Cortex of kidney (tissue), 1 donor: Measurements from ENCODE around the gene TMEM209.
"Not testable (repeated sequence)": the region's sequence is repeated elsewhere in the genome, so short reads cannot be mapped to it uniquely, and the experiment has no call there.

ENCODE experiments used
- DNase-seq: peaks from one replicate; lab custom pipeline; 2025; lab: John Stamatoyannopoulos, UW

Gene TMEM209

DNA sequence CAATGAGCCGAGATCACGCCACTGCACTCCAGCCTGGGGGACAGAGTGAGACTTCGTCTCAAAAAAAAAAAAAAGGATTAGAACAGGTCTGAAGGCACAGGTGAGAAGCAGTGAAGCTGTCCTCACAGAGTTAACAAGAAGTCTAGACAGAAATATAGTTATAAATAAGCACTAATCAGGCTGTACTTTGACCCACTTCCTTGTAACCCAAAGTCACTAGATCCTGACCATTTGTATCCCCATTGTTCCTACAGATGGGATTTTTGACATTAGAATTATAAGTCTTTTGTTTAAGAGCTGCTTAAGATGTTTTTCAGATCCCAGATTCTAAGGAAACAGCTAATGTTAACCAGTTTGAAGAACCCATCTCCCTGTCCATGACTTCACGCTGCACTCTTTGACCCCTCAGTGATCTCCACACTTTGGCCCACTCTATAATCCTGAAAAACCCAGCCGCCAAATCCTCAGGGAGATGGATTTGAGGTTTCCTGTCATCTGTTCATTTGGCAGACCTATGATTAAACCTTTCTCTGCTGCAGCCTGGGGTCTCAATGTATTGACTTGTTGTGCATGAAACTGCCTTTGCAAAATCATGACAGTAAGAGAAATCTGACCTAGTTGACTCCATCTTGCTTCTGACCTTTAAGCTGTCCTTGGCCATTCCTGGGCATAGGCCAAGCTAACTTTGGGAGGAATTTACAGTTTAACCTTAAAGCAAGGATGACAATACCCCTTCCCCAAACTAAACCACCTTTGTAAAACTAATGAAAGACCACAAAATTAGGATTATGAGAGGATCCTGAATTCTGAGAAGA is 13.8 kb upstream of the TMEM209 start:
- no peak for DNase-seq

DNA sequence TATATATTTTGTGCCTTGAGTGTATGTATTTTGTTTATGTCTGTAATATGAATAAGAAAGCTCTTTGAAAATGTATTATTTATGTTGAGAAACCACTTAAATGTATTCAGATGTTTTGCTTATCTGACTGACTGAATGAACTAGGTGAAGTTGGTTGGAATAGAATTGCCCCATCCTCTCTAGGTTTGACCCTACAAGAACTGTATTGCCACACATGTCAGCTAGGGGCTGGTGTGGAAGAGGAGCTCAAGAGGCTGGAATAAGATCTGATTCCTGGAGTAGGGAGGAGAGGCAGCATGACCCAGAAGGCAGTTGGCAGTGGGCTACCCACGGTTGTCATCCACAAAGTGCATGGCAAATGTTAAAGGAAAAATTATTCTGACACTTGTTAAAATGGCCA is 11.5 kb upstream of the TMEM209 start:
- DNase-seq: no peak

DNA sequence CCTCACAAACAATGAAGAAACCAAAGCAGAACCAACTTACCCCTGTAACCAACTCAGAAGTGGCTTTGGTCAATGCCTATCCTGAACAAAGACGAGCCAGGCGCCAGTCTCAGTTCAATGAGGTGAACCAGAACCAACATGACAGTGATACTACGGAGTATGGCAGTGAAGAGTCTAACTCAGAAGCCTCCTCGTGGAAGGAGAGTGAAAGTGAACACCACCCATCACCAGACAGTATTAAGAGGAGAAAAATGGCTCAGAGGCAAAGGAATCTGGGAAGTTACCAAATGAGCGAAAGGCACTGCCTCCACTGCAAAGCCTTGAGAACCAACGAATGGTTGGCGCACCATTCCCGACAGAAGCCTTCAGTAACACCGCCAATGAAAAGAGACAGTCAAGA is 10.8 kb upstream of the TMEM209 start:
- DNase-seq: no peak

DNA sequence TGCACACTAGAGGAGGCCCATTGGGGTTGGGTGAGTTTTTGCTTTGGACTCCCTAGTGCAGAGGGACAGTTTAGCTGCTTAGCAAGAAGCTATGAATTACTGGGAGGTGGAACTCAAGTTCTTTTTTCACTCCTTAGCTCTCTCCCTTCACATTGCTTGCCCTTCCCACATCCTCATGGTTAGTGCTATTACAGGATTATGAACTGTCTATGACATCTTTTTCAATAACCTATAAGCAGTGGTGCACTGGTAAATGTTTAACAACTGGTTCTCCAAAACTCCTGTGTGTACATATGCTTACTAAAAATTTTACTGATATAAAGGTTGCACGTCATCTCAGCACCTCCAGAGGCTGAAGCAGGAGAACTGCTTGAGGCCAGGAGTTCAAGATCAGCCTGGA is 8.6 kb upstream of the TMEM209 start:
- DNase-seq: no peak

DNA sequence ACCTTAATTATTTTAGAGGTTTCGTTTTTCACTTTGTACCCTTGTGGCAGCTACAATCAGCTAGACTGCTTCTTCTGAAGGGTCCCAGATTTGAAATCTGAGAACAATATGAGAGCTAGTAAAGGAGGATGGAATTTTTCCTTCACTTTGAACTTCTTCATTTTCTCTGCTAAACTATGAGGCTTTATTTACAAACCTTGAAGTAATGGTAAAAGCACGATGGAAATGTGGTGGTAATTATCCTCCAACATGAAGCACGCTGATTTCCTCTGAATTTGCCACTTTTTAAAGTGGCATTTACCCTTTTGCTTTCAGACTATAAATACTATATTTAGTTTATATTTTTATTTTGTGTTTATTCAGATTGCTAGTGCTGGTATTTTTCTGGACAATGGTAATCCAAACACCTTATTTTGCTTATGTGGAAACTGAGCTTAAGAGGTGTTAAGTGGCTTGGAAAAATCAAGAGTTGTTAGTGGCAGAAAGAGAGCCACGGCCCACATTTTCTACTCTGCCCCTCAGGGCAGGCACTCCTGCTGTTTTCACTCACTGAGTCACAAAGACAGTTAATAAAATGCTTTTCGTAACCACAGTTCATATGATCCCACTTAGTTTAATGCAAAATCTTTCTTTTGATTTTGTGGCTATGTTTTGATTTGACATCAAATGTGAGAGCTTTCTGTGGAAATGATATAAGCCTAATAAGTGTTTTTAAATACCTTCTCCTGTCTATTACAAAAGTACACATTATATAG is 5.2 kb upstream of the TMEM209 start:
- no peak for DNase-seq

DNA sequence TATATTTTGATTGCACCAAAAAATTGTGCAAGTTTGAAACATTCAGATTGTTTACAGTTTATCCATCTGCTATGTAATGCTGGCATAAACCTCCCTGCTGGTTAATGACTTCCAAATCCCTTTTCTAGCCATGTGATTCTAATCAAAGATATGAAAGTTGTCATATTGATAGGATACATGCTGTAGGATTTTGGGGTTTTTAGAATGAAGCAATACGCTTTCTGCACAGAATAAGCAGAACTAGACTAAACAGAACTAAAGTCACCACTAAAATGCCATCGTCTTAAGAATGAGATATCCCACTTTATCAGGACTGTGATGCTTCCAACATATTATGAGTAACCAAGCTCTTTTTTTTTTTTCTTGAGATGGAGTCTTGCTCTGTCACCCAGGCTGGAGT is 3.3 kb upstream of the TMEM209 start:
- DNase-seq: no peak

DNA sequence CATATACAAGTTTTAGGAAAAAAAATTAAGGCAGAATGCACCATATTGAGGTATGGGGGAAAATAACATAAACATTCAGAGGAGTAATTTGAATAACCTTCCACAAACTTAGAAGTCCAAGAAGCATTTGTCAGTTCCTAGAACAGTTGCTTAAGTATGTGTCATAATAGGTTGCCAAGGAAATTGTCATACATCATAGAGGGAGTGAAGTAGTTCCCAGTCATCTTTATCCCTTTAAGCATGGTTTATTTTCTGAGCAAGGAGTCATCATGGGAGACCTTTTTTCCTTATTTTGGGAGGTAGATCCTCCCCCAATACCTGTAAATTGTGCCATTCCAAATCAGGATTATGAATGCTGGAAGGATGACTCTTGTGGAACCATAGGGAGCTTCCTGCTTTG is 2.4 kb upstream of the TMEM209 start, which contains the start of gene SSMEM1:
Gene SSMEM1 (plus strand): TSS at position 219 of the 400 bp plus-strand sequence. CDS start 51 bp downstream, at position 270.
- no peak for DNase-seq

DNA sequence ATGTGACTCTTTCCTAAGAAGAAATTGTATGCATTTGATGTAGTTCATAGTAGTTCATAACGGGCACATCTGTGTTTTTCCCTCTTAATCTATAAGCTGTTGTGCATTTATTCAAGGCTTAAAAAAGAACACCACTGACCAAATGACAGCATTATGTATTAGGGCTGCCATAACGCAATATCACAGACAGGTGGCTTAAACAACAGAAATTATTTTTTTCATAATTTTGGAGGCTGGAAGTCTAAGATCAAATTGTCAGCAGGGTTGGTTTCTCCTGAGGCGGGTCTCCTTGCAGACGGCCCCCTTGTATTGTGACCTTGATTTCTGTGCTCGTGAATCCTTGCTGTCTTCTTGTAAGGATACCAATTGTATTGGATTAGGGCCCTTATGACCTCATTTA is 1.8 kb upstream of the TMEM209 start:
- no peak for DNase-seq

DNA sequence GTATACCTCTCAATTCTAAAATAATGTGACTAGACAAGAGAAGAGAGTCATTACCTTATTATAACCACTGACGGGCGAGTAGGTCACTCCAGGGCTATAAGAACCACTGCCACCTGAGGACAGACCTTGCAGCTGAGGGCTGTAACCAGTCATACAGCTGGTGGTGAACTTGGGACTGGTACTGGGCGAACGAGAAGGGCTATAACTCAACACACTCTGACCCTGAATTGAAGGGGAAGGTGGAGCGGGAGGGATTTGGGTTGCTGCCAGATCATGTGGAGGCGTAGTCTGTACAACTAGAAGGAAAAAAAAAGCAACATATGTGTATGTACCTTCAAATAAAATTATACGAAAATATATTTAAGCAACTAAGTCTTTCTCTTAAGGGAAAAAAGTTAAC is 3.4 kb downstream of the TMEM209 start:
- DNase-seq: no peak

DNA sequence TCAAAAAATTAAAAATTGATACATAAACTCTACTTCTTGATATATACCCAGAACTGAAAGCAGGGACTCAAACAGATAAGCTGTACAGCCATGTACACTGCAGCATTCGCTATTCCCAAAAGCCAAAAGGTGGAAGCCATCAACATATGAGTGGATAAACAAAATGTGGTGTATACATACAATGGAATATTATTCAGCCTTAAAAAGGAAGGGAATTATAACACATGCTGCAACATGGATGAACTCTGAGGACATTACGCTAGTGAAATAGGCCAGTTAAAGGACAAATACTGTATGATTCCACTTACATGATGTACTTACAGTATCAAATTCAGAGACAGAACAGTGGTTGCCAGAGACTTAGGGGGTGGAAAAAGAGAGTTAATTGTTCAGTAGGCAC is 8.1 kb downstream of the TMEM209 start:
- DNase-seq: no peak

DNA sequence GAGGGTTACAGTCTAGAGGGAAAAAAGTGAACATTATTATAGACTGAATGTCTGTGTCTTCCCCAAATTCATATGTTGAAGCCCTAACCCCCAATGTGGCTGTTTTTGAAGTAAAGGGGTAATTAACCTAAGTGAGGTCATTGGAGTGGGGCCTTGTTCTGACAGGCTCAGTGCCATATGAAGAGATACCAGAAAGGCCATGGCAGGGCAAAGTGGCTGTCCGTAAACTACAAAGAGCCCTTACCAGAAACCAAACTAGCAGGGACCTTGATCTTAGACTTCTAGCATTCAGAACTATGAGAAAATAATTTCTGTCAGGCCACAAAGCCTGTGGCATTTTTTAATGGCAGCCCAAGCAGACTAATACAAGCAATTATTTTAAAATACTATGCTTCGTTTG is 8.7 kb downstream of the TMEM209 start:
- DNase-seq: no peak

DNA sequence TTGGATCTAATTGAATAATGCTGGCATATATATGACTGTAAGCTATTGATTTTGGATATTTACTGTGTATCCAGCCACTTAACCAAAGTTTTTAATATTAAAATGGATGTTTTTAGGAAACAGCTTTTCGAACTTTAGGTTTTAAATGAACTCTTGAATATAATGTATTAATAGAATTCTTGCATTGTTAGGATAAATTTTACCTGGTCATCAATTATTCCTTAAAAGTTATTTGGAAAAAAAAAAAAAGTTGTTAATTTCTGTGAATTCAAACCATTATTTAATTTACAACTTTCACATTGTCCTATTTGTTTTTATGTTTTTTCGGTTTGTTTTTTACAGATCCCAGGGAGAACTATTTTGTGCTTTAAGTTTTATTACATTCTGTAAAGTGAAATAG is 9.8 kb downstream of the TMEM209 start:
- DNase-seq: no peak

DNA sequence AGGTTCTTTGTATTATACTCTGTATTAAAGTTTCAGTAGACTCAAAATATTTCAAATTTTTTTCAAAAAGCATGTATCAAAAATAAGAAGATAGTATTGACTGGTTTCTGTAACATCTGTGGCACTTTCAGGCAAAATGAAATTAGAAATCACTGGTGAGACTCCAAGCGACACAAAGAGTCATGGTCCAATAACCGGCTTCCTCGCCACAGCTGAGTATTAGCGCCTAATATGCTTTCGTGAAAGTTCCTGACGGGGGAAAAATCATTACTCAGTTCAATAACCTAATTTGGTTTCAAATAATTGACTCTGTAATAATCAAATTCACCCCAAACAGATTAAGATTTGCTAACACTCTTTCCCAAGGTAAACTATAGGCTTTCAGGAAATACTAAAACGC is 13.4 kb downstream of the TMEM209 start:
- no peak for DNase-seq

DNA sequence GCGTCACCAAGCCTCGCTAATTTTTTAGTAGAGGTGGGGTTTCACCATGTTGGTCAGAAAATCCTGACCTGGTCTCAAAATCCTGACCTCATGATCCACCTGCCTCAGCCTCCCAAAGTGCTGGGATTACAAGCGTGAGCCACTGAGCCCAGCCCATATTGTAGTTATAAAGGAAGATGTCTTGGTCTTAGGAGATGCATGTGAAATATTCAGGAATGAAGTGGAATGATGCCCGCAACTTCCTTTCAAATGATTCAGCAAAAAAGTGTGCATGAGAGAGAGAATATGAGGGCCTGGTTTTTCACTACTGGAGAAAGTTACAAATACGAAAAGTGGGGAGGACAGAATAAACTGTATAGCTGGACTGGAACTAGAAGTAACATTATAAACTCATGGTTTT is 15.9 kb downstream of the TMEM209 start:
- no peak for DNase-seq

DNA sequence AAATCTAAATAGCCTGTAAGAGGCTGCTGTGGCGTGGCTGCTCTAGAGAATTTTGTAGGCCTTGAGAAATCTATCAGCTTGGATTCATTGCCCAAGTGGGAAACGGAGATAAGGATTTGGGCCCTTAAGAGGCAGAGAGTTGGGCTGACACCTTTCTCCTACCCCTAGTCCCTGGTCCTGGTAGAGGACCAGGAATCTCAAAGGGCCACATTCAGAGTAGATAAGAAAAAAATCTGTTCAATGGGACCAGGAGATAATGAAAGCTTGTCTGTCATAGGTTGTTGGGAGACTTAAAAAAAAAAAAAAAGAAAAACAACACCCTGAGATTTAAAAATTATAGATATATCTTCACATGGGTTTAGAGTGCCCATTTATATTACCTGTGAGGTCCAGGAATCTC is 17.8 kb downstream of the TMEM209 start:
- DNase-seq: no peak

DNA sequence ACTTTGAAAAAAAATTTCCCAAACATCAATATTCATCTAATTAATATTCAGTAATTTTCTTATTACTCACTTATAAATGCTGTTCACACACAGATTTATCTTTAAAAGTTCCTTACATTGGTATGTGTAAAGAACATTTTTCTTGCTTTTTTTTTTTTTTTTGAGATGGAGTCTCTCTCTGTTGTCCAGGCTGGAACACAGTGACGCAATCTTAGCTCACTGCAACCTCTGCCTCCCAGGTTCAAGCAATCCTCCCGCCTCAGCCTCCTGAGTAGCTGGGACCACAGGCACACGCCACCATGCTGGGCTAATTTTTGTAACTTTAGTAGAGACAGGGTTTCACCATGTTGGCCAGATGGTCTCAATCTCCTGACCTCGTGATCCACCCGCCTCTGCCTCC is 20.9 kb downstream of the TMEM209 start:
- DNase-seq: not testable (repeated sequence)

DNA sequence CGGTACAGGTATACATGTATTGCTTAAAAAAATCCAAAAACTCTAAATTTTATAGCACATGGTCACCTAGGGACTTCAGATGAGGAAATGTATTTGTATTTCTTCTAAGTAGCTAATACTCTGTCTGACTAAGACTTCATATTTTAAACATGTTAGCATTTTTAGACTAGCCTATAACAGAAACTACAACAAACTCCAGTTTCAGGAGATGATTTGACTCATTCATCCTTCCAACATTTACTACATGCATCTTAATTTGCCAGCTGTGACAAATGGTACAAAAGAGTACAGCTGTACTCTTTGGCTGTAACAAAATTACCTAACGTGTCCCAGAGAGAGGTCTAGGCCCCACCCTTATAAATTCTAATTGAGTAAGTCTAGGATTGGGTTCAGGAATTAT is 22.2 kb downstream of the TMEM209 start:
- no peak for DNase-seq

DNA sequence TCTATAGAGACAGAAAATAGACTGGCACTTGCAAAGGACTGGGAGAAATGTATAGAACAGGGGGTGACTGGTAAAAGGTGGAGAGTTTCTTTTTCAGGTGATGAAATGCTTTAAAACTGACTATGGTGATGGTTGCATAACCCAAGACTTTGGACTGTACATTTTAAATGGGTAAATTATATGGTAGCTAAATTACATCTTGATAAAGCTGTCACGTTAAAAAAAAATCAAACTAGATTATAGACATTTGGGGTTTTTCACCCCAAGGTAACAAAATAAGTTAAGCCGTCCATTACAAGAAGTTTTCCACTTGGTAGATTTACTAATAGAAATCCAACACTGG is 24.0 kb downstream of the TMEM209 start:
- no peak for DNase-seq

DNA sequence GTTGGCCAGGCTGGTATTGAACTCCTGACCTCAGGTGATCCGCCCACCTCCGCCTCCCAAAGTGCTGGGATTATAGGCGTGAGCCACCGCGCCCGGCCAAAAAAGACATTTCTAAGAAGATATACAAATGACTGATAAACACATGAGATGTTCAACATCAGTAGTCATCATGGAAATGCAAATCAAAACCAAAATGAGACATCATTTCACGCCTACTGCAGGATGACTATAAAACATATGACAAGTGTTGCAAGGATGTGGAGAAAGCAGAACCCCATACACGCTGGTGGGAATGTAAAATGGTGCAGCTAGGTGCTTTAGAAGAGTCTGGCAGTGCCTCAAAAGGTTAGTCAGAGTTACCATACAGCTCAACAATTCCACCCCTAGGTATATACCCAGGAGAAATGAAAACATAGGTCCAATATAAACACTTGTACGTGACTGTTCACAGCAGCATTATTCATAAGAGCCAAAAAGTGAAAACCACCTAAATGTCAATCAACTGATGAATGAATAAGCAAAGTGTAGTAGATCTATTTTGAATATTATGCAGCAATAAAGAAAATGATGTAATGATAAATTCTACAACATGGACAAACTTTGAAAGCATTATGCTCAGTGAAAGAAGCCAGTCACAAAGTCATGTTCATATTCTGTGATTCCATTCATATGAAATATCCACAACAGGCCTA is 24.5 kb downstream of the TMEM209 start:
- DNase-seq: no peak

DNA sequence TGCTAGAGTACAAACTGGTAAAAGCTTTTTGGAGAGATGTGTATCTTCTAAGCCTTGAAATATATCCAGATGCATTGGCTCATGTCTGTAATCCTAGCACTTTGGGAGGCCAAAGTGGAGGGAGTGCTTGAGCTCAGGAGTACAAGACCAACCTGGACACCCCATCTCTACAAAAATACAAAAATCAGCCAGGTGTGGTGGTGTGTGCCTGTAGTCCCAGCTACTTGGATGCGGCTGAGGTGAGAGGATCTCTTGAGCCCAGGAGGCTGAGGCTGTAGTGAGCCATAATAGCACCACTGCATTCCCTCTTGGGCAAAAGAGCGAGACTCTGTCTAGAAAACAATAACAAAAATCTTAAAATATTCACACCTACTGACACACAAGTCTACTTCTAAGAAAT is 25.6 kb downstream of the TMEM209 start:
- DNase-seq: no peak

DNA sequence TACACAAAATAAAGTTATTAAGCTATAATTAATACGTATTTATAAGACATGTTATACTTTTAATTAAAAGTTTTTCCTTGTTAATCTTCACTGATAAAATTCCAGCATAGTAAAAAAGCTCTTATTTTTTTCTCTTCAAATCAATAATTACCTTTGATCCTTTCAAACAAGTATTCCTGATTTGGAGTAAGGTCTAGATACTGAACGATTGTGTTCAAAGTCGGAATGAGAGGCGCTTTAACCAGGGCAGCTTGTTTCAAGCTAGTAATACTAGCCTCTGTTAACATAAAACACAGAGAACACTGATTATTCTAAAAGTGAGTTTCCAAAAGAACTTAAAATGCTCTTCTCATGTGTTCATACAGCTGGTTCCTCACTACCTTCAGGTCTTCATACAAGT is 27.0 kb downstream of the TMEM209 start:
- DNase-seq: no peak

DNA sequence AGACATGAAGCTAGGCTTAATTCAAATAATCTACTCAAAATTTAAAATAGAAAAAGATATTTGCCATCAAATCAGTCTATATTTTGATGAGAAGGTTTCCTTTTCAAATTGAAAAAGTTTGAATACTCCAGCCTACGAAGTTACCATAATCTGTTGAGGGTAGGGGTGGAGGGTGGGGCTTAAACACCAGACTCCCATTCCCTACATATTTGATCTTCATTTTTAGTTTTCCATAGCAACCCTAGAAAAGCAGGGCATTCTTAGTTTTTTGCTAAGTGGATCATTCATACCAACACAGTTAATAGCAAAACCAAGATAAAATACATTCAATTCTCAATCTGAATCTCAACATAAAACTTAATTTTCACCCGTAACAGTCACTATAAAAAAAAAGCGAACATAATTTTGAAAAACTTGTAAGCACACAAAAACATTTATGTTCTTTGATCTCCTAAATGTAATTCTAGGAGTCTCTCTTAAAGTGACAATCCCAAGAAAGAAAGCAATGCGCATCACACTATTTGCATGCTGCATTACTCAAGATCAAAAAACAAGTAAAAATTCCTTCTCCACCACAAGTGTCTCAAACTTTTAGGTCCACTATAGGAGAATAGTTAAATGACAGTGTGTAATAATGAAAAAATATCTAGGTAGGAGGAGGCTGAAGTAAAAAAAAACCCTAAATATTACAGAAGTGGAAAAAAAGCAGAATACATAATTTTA is 30.8 kb downstream of the TMEM209 start:
- no peak for DNase-seq
